T-helper 2 cell treated with Interferon-gamma antibody and Interleukin-4, amounts not matched to agents 5 μg/mL and 100 μg/mL, for 36 hours (primary cell): ENCODE measurements around the gene MEIS3.
"Not testable (repeated sequence)": the region's sequence is repeated elsewhere in the genome, so short reads cannot be mapped to it uniquely, and the experiment has no call there.

ENCODE experiments used
- DNase-seq: peaks from one replicate; pipeline ENCODE4 v3.0.0; 2021; ENCODE audit warnings: low spot score
- H3K27ac Mint-ChIP-seq: one replicate; pipeline ENCODE4 v1.8.0; 2021; ENCODE audit warnings: mild to moderate bottlenecking, mixed read lengths
- H3K27me3 Mint-ChIP-seq: one replicate; pipeline ENCODE4 v1.8.0; 2021; ENCODE audit warnings: low read depth, mixed read lengths
- H3K36me3 Mint-ChIP-seq: one replicate; pipeline ENCODE4 v1.8.0; 2021; ENCODE audit warnings: low read depth, mixed read lengths
- H3K4me1 Mint-ChIP-seq: one replicate; pipeline ENCODE4 v1.8.0; 2021; ENCODE audit warnings: low read depth, mixed read lengths
- H3K4me3 Mint-ChIP-seq: one replicate; pipeline ENCODE4 v1.8.0; 2022; ENCODE audit warnings: mild to moderate bottlenecking, moderate library complexity, mixed read lengths
- H3K9me3 Mint-ChIP-seq: one replicate; pipeline ENCODE4 v1.8.0; 2021; ENCODE audit warnings: mixed read lengths

MEIS3 gene

GRCh38 chr19:47377208-47377701 lies 42.1 kb downstream of the MEIS3 start:
- Mint-ChIP-seq H3K4me1 (peaks cover 10% of the 10 kb centered on the region), H3K27ac (no peak overlapping the region), H3K27me3 (no peaks in the 10 kb centered on the region), H3K36me3 (peaks cover 17% of the 10 kb centered on the region), H3K4me3 (no peak overlapping the region), H3K9me3 (no peaks in the 10 kb centered on the region)
- no peak for DNase-seq

GRCh38 chr19:47376589-47377144 lies 42.7 kb downstream of the MEIS3 start:
- H3K27me3 Mint-ChIP-seq: no peaks in the 10 kb centered on the region
- no peak for DNase-seq
- H3K27ac Mint-ChIP-seq: no peak overlapping the region
- no peaks in the 10 kb centered on the region for H3K9me3 Mint-ChIP-seq
- H3K4me1 Mint-ChIP-seq: peaks cover 5% of the 10 kb centered on the region
- no peak overlapping the region for H3K4me3 Mint-ChIP-seq
- peaks cover 14% of the 10 kb centered on the region for H3K36me3 Mint-ChIP-seq

GRCh38 chr19:47375694-47376588 lies 43.4 kb downstream of the MEIS3 start:
- no peak for DNase-seq
- peaks cover 10% of the 10 kb centered on the region for H3K36me3 Mint-ChIP-seq
- no peak overlapping the region for H3K27ac Mint-ChIP-seq
- no peaks in the 10 kb centered on the region for H3K27me3 Mint-ChIP-seq
- H3K4me3 Mint-ChIP-seq: no peak overlapping the region
- no peaks in the 10 kb centered on the region for H3K4me1 Mint-ChIP-seq
- H3K9me3 Mint-ChIP-seq: no peaks in the 10 kb centered on the region

GRCh38 chr19:47374876-47375693 lies 44.2 kb downstream of the MEIS3 start:
- Mint-ChIP-seq H3K27ac (no peak overlapping the region), H3K27me3 (no peaks in the 10 kb centered on the region), H3K36me3 (peaks cover 4% of the 10 kb centered on the region), H3K4me1 (no peaks in the 10 kb centered on the region), H3K4me3 (no peak overlapping the region), H3K9me3 (no peaks in the 10 kb centered on the region)
- DNase-seq: no peak

- H3K27ac Mint-ChIP-seq: no peak overlapping the region
- H3K27me3 Mint-ChIP-seq: no peaks in the 10 kb centered on the region
- no peak for DNase-seq
- peaks cover 10% of the 10 kb centered on the region for H3K36me3 Mint-ChIP-seq
- no peaks in the 10 kb centered on the region for H3K4me1 Mint-ChIP-seq
- H3K4me3 Mint-ChIP-seq: no peak overlapping the region
- no peaks in the 10 kb centered on the region for H3K9me3 Mint-ChIP-seq
Measured at GRCh38 chr19:47373246-47374240, 45.8 kb downstream of the MEIS3 start.

GRCh38 chr19:47372603-47373002 lies 46.7 kb downstream of the MEIS3 start:
- H3K27me3 Mint-ChIP-seq: no peaks in the 10 kb centered on the region
- no peak for DNase-seq
- H3K36me3 Mint-ChIP-seq: peaks cover 10% of the 10 kb centered on the region
- no peak overlapping the region for H3K4me3 Mint-ChIP-seq
- no peaks in the 10 kb centered on the region for H3K4me1 Mint-ChIP-seq
- H3K9me3 Mint-ChIP-seq: no peaks in the 10 kb centered on the region
- H3K27ac Mint-ChIP-seq: no peak overlapping the region

GRCh38 chr19:47371261-47371660 lies 48.1 kb downstream of the MEIS3 start:
- H3K4me1 Mint-ChIP-seq: no peaks in the 10 kb centered on the region
- H3K4me3 Mint-ChIP-seq: no peak overlapping the region
- no peak for DNase-seq
- no peak overlapping the region for H3K27ac Mint-ChIP-seq
- no peaks in the 10 kb centered on the region for H3K27me3 Mint-ChIP-seq
- H3K9me3 Mint-ChIP-seq: no peaks in the 10 kb centered on the region
- H3K36me3 Mint-ChIP-seq: peaks cover 15% of the 10 kb centered on the region

GRCh38 chr19:47370045-47370611 lies 49.2 kb downstream of the MEIS3 start:
- DNase-seq: no peak
- H3K27me3 Mint-ChIP-seq: no peaks in the 10 kb centered on the region
- H3K4me1 Mint-ChIP-seq: no peaks in the 10 kb centered on the region
- no peak overlapping the region for H3K27ac Mint-ChIP-seq
- H3K4me3 Mint-ChIP-seq: no peak overlapping the region
- H3K9me3 Mint-ChIP-seq: no peaks in the 10 kb centered on the region
- H3K36me3 Mint-ChIP-seq: peaks cover 15% of the 10 kb centered on the region

- not testable (repeated sequence) for H3K27ac Mint-ChIP-seq, H3K27me3 Mint-ChIP-seq, DNase-seq, H3K9me3 Mint-ChIP-seq, H3K4me3 Mint-ChIP-seq, H3K4me1 Mint-ChIP-seq
- H3K36me3 Mint-ChIP-seq: peaks cover 22% of the 10 kb centered on the region
Measured at GRCh38 chr19:47365455-47365854, 53.9 kb downstream of the MEIS3 start.

GRCh38 chr19:47363758-47364531 lies 55.4 kb downstream of the MEIS3 start:
- DNase-seq: no peak
- Mint-ChIP-seq H3K4me3 (no peak overlapping the region), H3K27me3 (no peaks in the 10 kb centered on the region), H3K27ac (no peak overlapping the region), H3K36me3 (peaks cover 26% of the 10 kb centered on the region), H3K4me1 (no peaks in the 10 kb centered on the region), H3K9me3 (no peaks in the 10 kb centered on the region)

GRCh38 chr19:47362321-47362720 lies 57.0 kb downstream of the MEIS3 start:
- Mint-ChIP-seq H3K4me3 (no peak overlapping the region), H3K27me3 (no peaks in the 10 kb centered on the region), H3K27ac (no peak overlapping the region), H3K9me3 (no peaks in the 10 kb centered on the region), H3K4me1 (no peaks in the 10 kb centered on the region), H3K36me3 (peaks cover 40% of the 10 kb centered on the region)
- DNase-seq: no peak

GRCh38 chr19:47358936-47359335 lies 60.4 kb downstream of the MEIS3 start:
- Mint-ChIP-seq H3K9me3 (no peaks in the 10 kb centered on the region), H3K36me3 (peaks cover 55% of the 10 kb centered on the region), H3K27me3 (no peaks in the 10 kb centered on the region), H3K4me1 (no peaks in the 10 kb centered on the region), H3K27ac (no peak overlapping the region), H3K4me3 (no peak overlapping the region)
- no peak for DNase-seq
